SHP77 (cell line): ENCODE results near the gene HIVEP3.
A peak's percentile ranks its signal among the peaks of the same experiment; 100 is the strongest.

Source experiments
- DNase-seq, 2 experiments: peaks; one replicate each; lab custom pipeline; 2025; lab: John Stamatoyannopoulos, UW

HIVEP3 gene

DNA sequence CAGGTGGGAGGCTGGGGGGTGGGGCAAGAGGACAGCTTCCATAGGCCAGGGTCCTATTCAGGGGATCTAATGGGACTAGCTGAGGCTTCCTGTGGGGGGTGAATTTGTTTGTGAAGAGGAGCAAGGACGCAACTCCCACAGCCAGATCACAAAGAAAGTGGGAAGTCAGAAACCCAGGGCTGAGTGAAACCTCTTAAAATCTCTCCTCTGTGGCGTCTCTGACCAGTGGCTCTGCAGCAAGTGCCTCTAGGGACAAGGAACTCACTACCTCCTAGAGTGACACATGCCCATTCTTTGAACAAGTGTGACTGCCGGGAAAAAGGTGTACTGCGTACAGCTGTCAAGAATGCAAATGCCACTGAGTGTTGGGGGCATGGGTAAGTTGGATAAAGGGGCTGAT, 187.9 kb downstream of the HIVEP3 start:
- no peak for DNase-seq

- peak in 1 of 2 experiments; percentile 27 for DNase-seq
Observed at GRCh38 chr1:41728403-41729202, 190.1 kb downstream of the HIVEP3 start.

GRCh38 chr1:41727749-41728115, 191.0 kb downstream of the HIVEP3 start:
- DNase-seq, result no peak

DNA sequence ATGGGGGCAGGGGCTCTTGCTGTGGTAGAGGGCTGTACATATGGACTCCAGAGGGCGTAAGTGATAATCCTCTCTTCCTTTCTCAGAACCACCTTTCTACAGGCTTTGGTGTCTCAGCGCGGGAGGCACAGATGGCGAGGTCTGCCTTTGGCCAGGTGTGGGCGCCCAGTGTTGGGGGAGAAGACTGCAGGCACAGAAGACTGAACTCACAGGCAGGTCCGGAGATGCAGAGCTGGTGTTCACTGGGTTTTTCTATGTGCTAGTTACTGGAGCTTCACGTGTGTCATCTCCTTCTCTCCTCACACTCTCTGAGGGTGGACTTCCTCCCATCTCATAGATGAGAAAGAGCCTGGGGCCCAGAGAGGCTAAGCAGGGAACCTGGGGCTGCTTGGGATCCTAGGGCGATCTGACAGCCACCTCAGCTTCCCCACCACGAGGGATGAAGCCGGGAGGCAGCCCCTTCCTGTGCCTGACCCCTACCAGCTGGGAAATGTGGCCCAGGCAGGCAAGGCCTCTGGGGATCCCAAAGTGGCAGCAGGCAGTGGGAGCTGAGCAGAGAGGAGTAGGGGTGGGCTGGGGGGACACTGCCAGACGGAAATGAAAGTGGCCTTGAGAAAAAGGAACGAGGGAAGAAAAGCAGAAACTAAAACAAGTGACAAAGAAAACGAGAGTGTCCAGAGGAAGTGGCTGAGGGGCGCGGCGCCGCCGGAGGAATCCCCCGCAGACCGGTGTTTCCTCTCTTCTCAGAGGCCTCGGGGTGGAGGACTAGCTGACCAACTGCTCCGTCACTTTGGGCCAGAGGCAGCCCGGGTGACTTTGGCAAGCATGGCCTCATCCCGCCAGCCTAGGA, 191.6 kb downstream of the HIVEP3 start:
- DNase-seq, result no peak

DNA sequence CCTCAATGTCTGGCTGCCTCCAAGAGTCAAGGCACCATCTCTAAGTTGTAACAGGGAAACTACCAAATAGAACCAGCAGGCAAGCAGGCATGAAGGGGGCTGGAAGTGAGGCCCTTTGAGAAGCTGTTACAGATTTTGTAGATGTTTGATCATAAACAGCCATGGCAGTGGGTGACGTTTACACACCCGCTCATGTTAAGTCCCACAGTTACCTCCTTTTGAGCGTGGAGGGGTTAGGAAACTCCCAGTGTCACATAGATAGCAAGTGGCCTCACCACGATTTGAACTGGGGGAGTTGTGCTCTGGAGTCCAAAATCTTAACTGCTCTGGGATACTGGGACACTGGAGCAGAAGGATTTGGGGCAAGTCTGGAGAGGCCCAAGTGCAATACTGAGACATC, 192.4 kb downstream of the HIVEP3 start:
- no peak for DNase-seq

DNA sequence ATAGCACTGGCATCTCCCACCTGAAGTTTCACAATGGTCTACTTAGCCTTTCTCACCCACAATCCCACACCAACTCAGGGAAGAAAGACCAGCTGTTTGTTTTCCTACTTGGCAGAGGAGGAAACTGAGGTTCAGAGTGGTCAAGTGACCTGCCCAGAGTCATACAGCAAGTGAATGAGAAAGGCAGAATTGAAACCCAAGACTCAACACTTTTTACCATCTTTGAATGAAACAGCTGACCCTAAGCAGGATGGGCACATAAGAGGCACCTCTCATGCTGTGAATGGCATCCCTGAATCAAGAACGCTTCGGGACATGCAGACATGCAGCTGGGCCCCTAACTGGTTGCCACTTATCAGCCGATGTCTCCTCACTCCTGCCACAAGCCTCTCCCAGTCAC, 193.8 kb downstream of the HIVEP3 start:
- DNase-seq, result no peak

- DNase-seq, result no peak
Observed at GRCh38 chr1:41724248-41724647, 194.5 kb downstream of the HIVEP3 start.

DNA sequence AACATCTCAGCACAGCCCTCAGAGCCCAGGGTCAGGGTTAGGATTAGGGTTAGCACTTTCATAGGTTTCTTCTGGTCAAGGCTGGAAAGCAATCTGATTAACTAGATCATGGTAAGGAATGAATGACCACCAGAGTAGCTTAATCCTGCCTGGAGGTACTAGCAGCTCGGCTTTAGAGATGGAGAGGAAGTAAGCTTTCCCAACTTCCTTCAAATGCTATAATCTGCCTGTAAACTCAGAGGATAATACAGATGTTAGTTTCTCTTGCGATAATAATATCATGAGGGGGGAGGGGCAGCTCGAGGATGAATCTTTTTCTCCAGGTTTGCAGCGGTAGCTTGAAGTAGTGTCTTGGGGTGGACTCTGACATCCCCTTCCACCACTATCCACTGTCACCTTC, 194.9 kb downstream of the HIVEP3 start:
- no peak for DNase-seq

DNA sequence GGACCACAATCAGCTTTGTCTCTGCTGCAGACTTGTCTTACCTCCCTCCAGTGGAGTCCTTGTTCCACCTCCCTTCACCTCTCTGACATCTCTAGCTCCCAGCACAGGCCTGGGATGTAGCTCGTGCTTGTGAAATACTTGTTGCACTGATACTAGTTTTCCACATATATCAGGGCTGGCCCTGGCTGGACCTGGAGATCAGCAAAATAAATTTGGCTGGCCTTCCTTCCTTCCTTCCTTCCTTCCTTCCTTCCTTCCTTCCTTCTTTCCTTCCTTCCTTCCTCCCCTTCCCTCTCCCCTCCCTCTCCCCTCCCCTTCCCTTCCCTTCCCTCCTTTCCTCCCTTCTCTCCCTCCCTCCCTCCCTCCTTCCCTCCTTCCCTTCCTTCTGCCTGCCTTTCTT, 196.5 kb downstream of the HIVEP3 start:
- no peak for DNase-seq

- DNase-seq, result no peak
Observed at GRCh38 chr1:41720861-41721410, 197.8 kb downstream of the HIVEP3 start.

DNA sequence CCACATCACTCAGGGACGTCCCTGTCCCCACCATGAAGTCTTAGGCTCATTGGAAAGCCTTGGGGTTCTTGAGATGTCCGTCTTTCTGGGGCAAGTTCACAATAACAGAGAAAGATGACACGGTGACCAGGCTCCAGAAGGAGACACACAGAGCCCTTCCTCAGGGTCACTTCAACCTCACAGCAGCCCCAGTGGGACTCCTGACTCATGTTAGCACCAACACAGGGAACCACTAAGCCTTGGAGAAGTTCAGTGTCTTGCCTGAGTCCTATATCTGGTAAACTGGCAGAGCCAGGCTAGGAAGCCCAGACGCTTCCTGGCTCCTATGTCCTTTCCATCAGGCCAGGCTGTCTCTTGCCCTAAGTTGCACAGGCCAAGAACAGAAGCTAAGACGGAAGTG, 199.1 kb downstream of the HIVEP3 start:
- DNase-seq, result no peak

DNA sequence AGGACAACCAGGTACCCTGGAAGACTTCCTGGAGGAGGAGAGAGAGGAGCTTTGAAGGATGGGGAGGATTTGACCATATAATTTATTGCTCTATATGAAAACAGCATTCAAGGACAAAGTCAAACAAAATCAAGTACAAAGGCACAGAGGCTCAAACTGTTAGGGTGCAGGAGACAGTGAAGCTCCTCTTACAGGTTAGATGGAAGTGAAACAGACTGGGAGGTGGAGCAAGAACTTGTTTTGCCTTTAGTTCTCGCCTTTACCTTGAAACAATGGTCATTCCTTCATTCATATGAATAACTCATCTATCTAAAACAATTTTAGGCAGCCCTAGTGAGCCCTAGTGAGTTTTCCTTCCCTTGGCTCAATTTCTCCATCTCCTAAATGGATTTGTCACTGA, 199.6 kb downstream of the HIVEP3 start:
- no peak for DNase-seq

DNA sequence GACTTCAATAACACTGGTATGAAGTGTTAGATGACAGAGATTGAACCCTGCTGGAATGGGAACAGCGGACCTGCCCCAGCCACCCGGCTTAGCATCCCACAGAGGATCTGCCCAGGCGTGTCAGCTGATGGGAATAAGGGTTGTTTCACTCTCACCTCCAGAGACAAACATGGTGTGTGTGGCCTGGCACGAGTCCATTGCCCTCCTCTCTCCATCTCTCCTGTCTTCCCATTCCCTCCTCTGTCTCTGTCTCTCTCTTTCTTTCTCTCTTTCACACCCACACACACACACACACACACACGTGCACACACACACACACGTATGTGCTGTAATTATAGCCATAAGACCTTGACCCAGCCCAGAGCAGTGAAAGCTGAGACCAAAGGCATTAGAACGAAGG, 200.2 kb downstream of the HIVEP3 start:
- no peak for DNase-seq

- peak in 1 of 2 experiments; percentile 23 for DNase-seq
Observed at GRCh38 chr1:41716188-41717130, 202.3 kb downstream of the HIVEP3 start.

GRCh38 chr1:41715441-41716095, 203.2 kb downstream of the HIVEP3 start:
- no peak for DNase-seq

GRCh38 chr1:41714638-41715389, 203.9 kb downstream of the HIVEP3 start:
- DNase-seq, result no peak

- DNase-seq, result peak; percentile 67 to 76
Observed at GRCh38 chr1:41713557-41714327, 205.0 kb downstream of the HIVEP3 start.

GRCh38 chr1:41713141-41713540, 205.6 kb downstream of the HIVEP3 start:
- DNase-seq, result no peak

DNA sequence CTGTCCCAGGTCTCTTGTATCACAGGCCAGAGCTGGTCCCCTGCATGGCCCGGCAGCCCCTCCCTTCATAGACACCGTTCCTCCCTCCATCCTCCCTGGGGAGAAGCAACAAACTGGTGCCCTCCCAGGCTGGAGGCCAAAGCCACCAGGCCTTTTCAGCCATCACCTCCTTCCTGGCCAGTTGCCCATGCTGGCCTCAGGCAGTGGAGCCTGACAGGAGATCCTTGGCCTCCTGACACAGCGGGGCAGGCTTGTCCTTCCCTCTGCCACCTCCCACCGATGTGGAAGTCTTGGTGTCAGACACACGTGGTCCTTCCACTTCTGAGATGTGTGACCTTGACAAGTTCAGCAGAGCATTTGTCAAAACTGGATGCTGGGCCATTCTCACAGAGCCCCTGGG, 206.0 kb downstream of the HIVEP3 start:
- DNase-seq, result no peak

DNA sequence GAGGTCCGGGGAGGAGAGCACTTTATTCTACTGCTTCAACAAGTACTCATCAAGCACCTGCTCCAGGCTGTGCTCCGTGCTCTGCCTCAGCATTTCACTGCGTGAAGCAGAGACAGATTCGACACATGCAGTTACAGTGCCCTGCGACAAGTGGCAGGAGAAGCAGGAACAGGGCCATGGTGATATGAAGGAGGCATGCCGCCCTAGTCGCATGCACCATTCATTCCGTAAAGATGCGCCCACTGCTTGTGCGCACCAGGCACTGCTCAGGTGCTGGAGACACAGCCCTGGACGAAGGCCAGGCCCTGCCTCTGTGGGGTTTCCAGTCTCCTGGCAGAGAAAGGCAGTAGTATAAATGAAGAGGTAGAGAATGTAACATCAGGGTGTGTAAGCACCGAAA, 206.6 kb downstream of the HIVEP3 start:
- no peak for DNase-seq
